ENCODE data around the gene DUOX1. TPM values are rescaled to one million over a fixed set of nuclear protein-coding genes. Genes with fewer than 3 reads are reported as not detected.

The DUOX1 gene
- total and polyA plus RNA-seq, 2 donors (not counting 1 experiment from before 2014, with no cell fraction given): 0.27 TPM; not detected in 1

- Histone ChIP-seq H3K9ac (ENCODE audit: low read length) (no peak overlapping the region), H3K4me3 (ENCODE audit: control extremely low read depth in 1 of 5, extremely low read depth in 1 of 5, insufficient read depth in 1 of 5, low read depth in 2 of 5, low read length in 4 of 5) (no peak overlapping the region), H3K4me2 (replicated peaks; ENCODE audit: low read depth, low read length, poor library complexity, severe bottlenecking) (no peak overlapping the region), H2AFZ (ENCODE audit: insufficient read depth, low read depth, low read length, poor library complexity, severe bottlenecking) (no peak overlapping the region), H3K9me3 (ENCODE audit: control extremely low read depth in 1 of 3, control insufficient read depth in 2 of 3, insufficient read depth in 1 of 3, low read length in 2 of 3) (no peaks in the 10 kb centered on the region), H3K36me3 (replicated peaks in 1 of 2; ENCODE audit: control extremely low read depth in 1 of 2, control insufficient read depth in 1 of 2, extremely low read depth in 1 of 2, insufficient read depth in 2 of 2, low read length in 1 of 2) (no peaks in the 10 kb centered on the region), H3K27ac (ENCODE audit: low read length in 2 of 2) (no peak overlapping the region), H3K27me3 (replicated peaks in 1 of 4; ENCODE audit: control extremely low read depth in 1 of 4, control insufficient read depth in 3 of 4, insufficient read depth in 4 of 4, low read length in 3 of 4) (no peaks in the 10 kb centered on the region), H3K79me2 (ENCODE audit: control insufficient read depth, insufficient read depth, low read length) (no peaks in the 10 kb centered on the region), H3K4me1 (ENCODE audit: control insufficient read depth in 2 of 2, insufficient read depth in 2 of 2, low read length in 2 of 2) (peaks cover 0 to under 1% of the 10 kb centered on the region in 2 donors), H4K20me1 (ENCODE audit: control insufficient read depth, insufficient read depth, low read length, poor library complexity, severe bottlenecking) (no peaks in the 10 kb centered on the region)
- no peak for ATAC-seq (ENCODE audit: low read depth)
- H3K27ac Mint-ChIP-seq: no peak overlapping the region
- no peak overlapping the region for H3K4me3 Mint-ChIP-seq
- peaks cover 7% of the 10 kb centered on the region for H3K27me3 Mint-ChIP-seq
- ChIA-PET CTCF (interaction anchor here (1.2 to 4.8 kb wide), 5 partner anchors 12 to 220 kb away, joined by 3 to 37 read pairs (median 11); a partner anchor contains a TSS), POLR2A (no interaction called here)
- TF ChIP-seq EZH2 (IDR thresholded peaks at IDR 0.05; ENCODE audit: borderline replicate concordance, insufficient read depth, low read depth, low read length, poor library complexity, severe bottlenecking): no peak
- no peak for TF ChIP-seq CTCF (IDR thresholded peaks at IDR 0.05)
- H3K4me1 Mint-ChIP-seq: peaks cover 11% of the 10 kb centered on the region
- 100% methylated on average over 2 of the region's 9 CpGs for WGBS (ENCODE audit: insufficient coverage)
- no peak for DNase-seq
- no peaks in the 10 kb centered on the region for H3K9me3 Mint-ChIP-seq (ENCODE audit: insufficient read depth)
- intact Hi-C loops (cut with micrococcal nuclease): no loop called here
Measured at GRCh38 chr15:45181491-45182285, 51.9 kb downstream of the DUOX1 start.

GRCh38 chr15:45182996-45183395 is 53.2 kb downstream of the DUOX1 start:
- no peak overlapping the region for H2AFZ ChIP-seq (ENCODE audit: insufficient read depth, low read depth, low read length, poor library complexity, severe bottlenecking)
- no CpG with 5 or more reads among the region's 1 CpG for WGBS (ENCODE audit: insufficient coverage)
- no peak overlapping the region for H3K4me3 Mint-ChIP-seq
- TF ChIP-seq EZH2 (IDR thresholded peaks at IDR 0.05; ENCODE audit: borderline replicate concordance, insufficient read depth, low read depth, low read length, poor library complexity, severe bottlenecking): no peak
- TF ChIP-seq CTCF (IDR thresholded peaks at IDR 0.05): no peak
- H3K27ac ChIP-seq (ENCODE audit: low read length in 2 of 2): no peak overlapping the region
- no peak for DNase-seq
- H3K9me3 Mint-ChIP-seq (ENCODE audit: insufficient read depth): no peaks in the 10 kb centered on the region
- ATAC-seq (ENCODE audit: low read depth): no peak
- no peaks in the 10 kb centered on the region for H3K27me3 ChIP-seq (replicated peaks in 1 of 4; ENCODE audit: control extremely low read depth in 1 of 4, control insufficient read depth in 3 of 4, insufficient read depth in 4 of 4, low read length in 3 of 4)
- no peak overlapping the region for H3K9ac ChIP-seq (ENCODE audit: low read length)
- peaks cover 7% of the 10 kb centered on the region for H3K27me3 Mint-ChIP-seq
- H3K27ac Mint-ChIP-seq: no peak overlapping the region
- H3K4me1 ChIP-seq (ENCODE audit: control insufficient read depth in 2 of 2, insufficient read depth in 2 of 2, low read length in 2 of 2): peaks cover 0 to 7% of the 10 kb centered on the region in 2 donors
- no peak overlapping the region for H3K4me2 ChIP-seq (replicated peaks; ENCODE audit: low read depth, low read length, poor library complexity, severe bottlenecking)
- H3K9me3 ChIP-seq (ENCODE audit: control extremely low read depth in 1 of 3, control insufficient read depth in 2 of 3, insufficient read depth in 1 of 3, low read length in 2 of 3): no peaks in the 10 kb centered on the region
- H4K20me1 ChIP-seq (ENCODE audit: control insufficient read depth, insufficient read depth, low read length, poor library complexity, severe bottlenecking): no peaks in the 10 kb centered on the region
- H3K36me3 ChIP-seq (replicated peaks in 1 of 2; ENCODE audit: control extremely low read depth in 1 of 2, control insufficient read depth in 1 of 2, extremely low read depth in 1 of 2, insufficient read depth in 2 of 2, low read length in 1 of 2): no peaks in the 10 kb centered on the region
- H3K4me1 Mint-ChIP-seq: peaks cover 17% of the 10 kb centered on the region
- POLR2A ChIA-PET: no interaction called here
- no peak overlapping the region for H3K4me3 ChIP-seq (ENCODE audit: control extremely low read depth in 1 of 5, extremely low read depth in 1 of 5, insufficient read depth in 1 of 5, low read depth in 2 of 5, low read length in 4 of 5)
- intact Hi-C loops (cut with micrococcal nuclease): no loop called here
- CTCF ChIA-PET: interaction anchor here (2.5 kb wide), 1 partner anchor 15 kb away, joined by 8 read pairs; no protein-coding TSS in a partner anchor
- H3K79me2 ChIP-seq (ENCODE audit: control insufficient read depth, insufficient read depth, low read length): no peaks in the 10 kb centered on the region
